Dendritic cell treated with granulocyte-macrophage colony-stimulating factor and Interleukin-4, amounts not matched to agents 40 ng/mL and 50 ng/mL, for 4 days (primary cell): Measurements from ENCODE around the gene GIT1.

ENCODE experiments used
- H3K27ac Mint-ChIP-seq: one replicate; pipeline ENCODE4 v1.8.0; 2022; ENCODE audit warnings: mild to moderate bottlenecking, mixed read lengths
- H3K27me3 Mint-ChIP-seq: one replicate; pipeline ENCODE4 v1.8.0; 2022; ENCODE audit warnings: mild to moderate bottlenecking, mixed read lengths
- H3K36me3 Mint-ChIP-seq: one replicate; pipeline ENCODE4 v1.8.0; 2022; ENCODE audit warnings: low read depth, mixed read lengths
- H3K4me1 Mint-ChIP-seq: one replicate; pipeline ENCODE4 v1.8.0; 2022; ENCODE audit warnings: low read depth, mixed read lengths
- H3K4me3 Mint-ChIP-seq: one replicate; pipeline ENCODE4 v1.8.0; 2022; ENCODE audit warnings: mild to moderate bottlenecking, moderate library complexity, mixed read lengths
- H3K9me3 Mint-ChIP-seq: one replicate; pipeline ENCODE4 v1.8.0; 2022; ENCODE audit warnings: mixed read lengths
- intact Hi-C: fragments of 100-400 bp; cut with micrococcal nuclease; formaldehyde crosslinking; loops from one replicate; pipeline ENCODE4 v1.15.0; 2022

GIT1 gene

GRCh38 chr17:29613352-29613837 lies 23.9 kb upstream of the GIT1 start:
- H3K4me3 Mint-ChIP-seq = peak overlapping the region; percentile 53
- peak overlapping the region; percentile 41 for H3K27ac Mint-ChIP-seq
- H3K9me3 Mint-ChIP-seq = no peaks in the 10 kb centered on the region
- H3K27me3 Mint-ChIP-seq = peaks cover 58% of the 10 kb centered on the region
- intact Hi-C loops = loop anchor here (2.0 to 10.0 kb wide), 2 partner anchors 25 to 49 kb away; partner anchors contain the start of genes ABHD15, GIT1 and TP53I13
- peaks cover 49% of the 10 kb centered on the region for H3K4me1 Mint-ChIP-seq
- H3K36me3 Mint-ChIP-seq = no peaks in the 10 kb centered on the region

- Mint-ChIP-seq H3K4me3 (peak overlapping the region; percentile 54), H3K9me3 (no peaks in the 10 kb centered on the region), H3K4me1 (peaks cover 42% of the 10 kb centered on the region), H3K27me3 (peaks cover 52% of the 10 kb centered on the region), H3K36me3 (no peaks in the 10 kb centered on the region), H3K27ac (no peak overlapping the region)
- intact Hi-C loops = loop anchor here (2.0 to 10.0 kb wide), 2 partner anchors 24 to 48 kb away; partner anchors contain the start of genes ABHD15, GIT1 and TP53I13
Measured at GRCh38 chr17:29612404-29613280, 23.2 kb upstream of the GIT1 start.

- intact Hi-C loops = loop anchor here (2.0 to 10.0 kb wide), 2 partner anchors 23 to 47 kb away; partner anchors contain the start of genes ABHD15, GIT1 and TP53I13
Measured at GRCh38 chr17:29612094-29612403, 22.6 kb upstream of the GIT1 start.

GRCh38 chr17:29611351-29612093 lies 22.1 kb upstream of the GIT1 start:
- intact Hi-C loops = loop anchor here (2.0 to 10.0 kb wide), 2 partner anchors 23 to 47 kb away; partner anchors contain the start of genes ABHD15, GIT1 and TP53I13
- Mint-ChIP-seq H3K9me3 (no peaks in the 10 kb centered on the region), H3K27me3 (peaks cover 41% of the 10 kb centered on the region), H3K36me3 (no peaks in the 10 kb centered on the region), H3K27ac (no peak overlapping the region), H3K4me1 (peaks cover 31% of the 10 kb centered on the region), H3K4me3 (no peak overlapping the region)

More at GRCh38 chr17:29612094-29612403, 22.6 kb upstream of the GIT1 start:
- Mint-ChIP-seq H3K36me3 (no peaks in the 10 kb centered on the region), H3K4me1 (peaks cover 36% of the 10 kb centered on the region), H3K4me3 (no peak overlapping the region), H3K27me3 (peaks cover 47% of the 10 kb centered on the region), H3K27ac (no peak overlapping the region), H3K9me3 (no peaks in the 10 kb centered on the region)

- Mint-ChIP-seq H3K36me3 (no peaks in the 10 kb centered on the region), H3K9me3 (no peaks in the 10 kb centered on the region), H3K27me3 (peaks cover 31% of the 10 kb centered on the region), H3K27ac (no peak overlapping the region), H3K4me3 (no peak overlapping the region), H3K4me1 (peaks cover 19% of the 10 kb centered on the region)
- intact Hi-C loops = loop anchor here (10.0 kb wide), 1 partner anchor 46 kb away; the partner anchor contains the start of genes ABHD15 and TP53I13
Measured at GRCh38 chr17:29610395-29610794, 20.9 kb upstream of the GIT1 start.

- Mint-ChIP-seq H3K27me3 (peaks cover 21% of the 10 kb centered on the region), H3K4me1 (peaks cover 5% of the 10 kb centered on the region), H3K27ac (no peak overlapping the region), H3K9me3 (no peaks in the 10 kb centered on the region), H3K4me3 (no peak overlapping the region), H3K36me3 (no peaks in the 10 kb centered on the region)
- intact Hi-C loops = no loop called here
Measured at GRCh38 chr17:29608986-29609385, 19.5 kb upstream of the GIT1 start.

GRCh38 chr17:29607557-29608195 lies 18.2 kb upstream of the GIT1 start:
- Mint-ChIP-seq H3K27me3 (peaks cover 12% of the 10 kb centered on the region), H3K4me1 (no peaks in the 10 kb centered on the region), H3K9me3 (no peaks in the 10 kb centered on the region), H3K4me3 (no peak overlapping the region), H3K27ac (no peak overlapping the region), H3K36me3 (no peaks in the 10 kb centered on the region)
- intact Hi-C loops = no loop called here

GRCh38 chr17:29603109-29603674 lies 13.7 kb upstream of the GIT1 start:
- no peak overlapping the region for H3K4me3 Mint-ChIP-seq
- no peaks in the 10 kb centered on the region for H3K9me3 Mint-ChIP-seq
- intact Hi-C loops = no loop called here
- H3K4me1 Mint-ChIP-seq = no peaks in the 10 kb centered on the region
- H3K36me3 Mint-ChIP-seq = no peaks in the 10 kb centered on the region
- H3K27ac Mint-ChIP-seq = no peak overlapping the region
- H3K27me3 Mint-ChIP-seq = peaks cover 10% of the 10 kb centered on the region

- no peaks in the 10 kb centered on the region for H3K36me3 Mint-ChIP-seq
- H3K9me3 Mint-ChIP-seq = no peaks in the 10 kb centered on the region
- H3K4me3 Mint-ChIP-seq = no peak overlapping the region
- H3K4me1 Mint-ChIP-seq = peaks cover 26% of the 10 kb centered on the region
- H3K27me3 Mint-ChIP-seq = peaks cover 39% of the 10 kb centered on the region
- intact Hi-C loops = no loop called here
- H3K27ac Mint-ChIP-seq = no peak overlapping the region
Measured at GRCh38 chr17:29597361-29598172, 8.1 kb upstream of the GIT1 start.

- H3K27me3 Mint-ChIP-seq = peaks cover 41% of the 10 kb centered on the region
- no peaks in the 10 kb centered on the region for H3K36me3 Mint-ChIP-seq
- no peak overlapping the region for H3K4me3 Mint-ChIP-seq
- no peak overlapping the region for H3K27ac Mint-ChIP-seq
- peaks cover 34% of the 10 kb centered on the region for H3K4me1 Mint-ChIP-seq
- intact Hi-C loops = no loop called here
- H3K9me3 Mint-ChIP-seq = no peaks in the 10 kb centered on the region
Measured at GRCh38 chr17:29596811-29597210, 7.4 kb upstream of the GIT1 start.

GRCh38 chr17:29595943-29596774 lies 6.7 kb upstream of the GIT1 start:
- intact Hi-C loops = no loop called here
- no peaks in the 10 kb centered on the region for H3K9me3 Mint-ChIP-seq
- peaks cover 40% of the 10 kb centered on the region for H3K4me1 Mint-ChIP-seq
- no peaks in the 10 kb centered on the region for H3K36me3 Mint-ChIP-seq
- no peak overlapping the region for H3K27ac Mint-ChIP-seq
- no peak overlapping the region for H3K4me3 Mint-ChIP-seq
- H3K27me3 Mint-ChIP-seq = peaks cover 47% of the 10 kb centered on the region
